NB4 (cell line): ENCODE measurements around the gene SPAAR.

Experiments used
- MYC ChIP-seq: IDR thresholded peaks from 2 replicates; pipeline ENCODE4 v1.6.1; 2011; ENCODE audit warnings: low read depth, low read length
- POLR2A ChIP-seq: IDR thresholded peaks from 2 replicates; pipeline ENCODE4 v1.6.1; 2011; ENCODE audit warnings: mild to moderate bottlenecking; ENCODE audit not compliant: insufficient read length; ENCODE audit errors: extremely low read depth
- TF ChIP-seq, protein P1 (sequence below): IDR thresholded peaks from one replicate; pipeline ENCODE4 v1.5.1; 2012; ENCODE audit warnings: low read depth, low read length
- TF ChIP-seq, protein P2 (sequence below): IDR thresholded peaks from 2 replicates; pipeline ENCODE4 v1.6.1; 2011; ENCODE audit warnings: low read depth, low read length

DNA sequence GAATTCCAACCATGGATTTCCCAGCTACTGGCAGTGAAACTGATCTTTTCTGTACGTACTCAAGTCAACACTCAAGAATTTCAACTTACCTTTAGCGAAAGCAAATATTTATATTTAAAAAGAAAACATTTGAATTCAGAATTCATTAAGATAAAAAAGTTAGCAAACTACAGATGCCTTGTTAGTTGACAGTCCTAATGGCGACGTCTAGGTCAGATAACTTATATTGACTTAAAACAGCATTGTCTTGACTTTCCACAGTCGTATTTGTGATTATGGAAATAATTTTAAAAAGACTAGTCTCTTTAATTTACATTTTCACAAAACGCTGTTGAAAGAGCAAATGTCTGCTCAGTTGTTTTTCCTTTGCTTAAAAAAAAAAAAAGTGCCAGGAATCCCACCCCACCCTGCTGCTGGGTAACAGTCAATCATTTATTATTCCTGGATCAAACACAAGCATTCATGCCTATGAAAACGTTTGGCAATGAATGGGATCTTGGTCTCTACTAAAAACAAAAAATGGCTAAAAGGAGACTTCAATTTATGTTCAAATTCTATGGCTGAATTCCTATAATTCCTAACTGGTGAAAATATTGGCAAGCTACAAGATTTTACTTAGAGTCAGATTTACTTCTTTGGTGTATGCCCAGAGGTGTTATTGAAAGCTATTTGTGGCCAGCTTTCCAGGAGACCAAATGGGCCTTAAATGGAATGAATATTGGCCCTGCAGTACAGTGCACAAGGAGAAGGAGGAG, 26.6 kb downstream of the SPAAR start:
- TF ChIP-seq, protein P1, sequence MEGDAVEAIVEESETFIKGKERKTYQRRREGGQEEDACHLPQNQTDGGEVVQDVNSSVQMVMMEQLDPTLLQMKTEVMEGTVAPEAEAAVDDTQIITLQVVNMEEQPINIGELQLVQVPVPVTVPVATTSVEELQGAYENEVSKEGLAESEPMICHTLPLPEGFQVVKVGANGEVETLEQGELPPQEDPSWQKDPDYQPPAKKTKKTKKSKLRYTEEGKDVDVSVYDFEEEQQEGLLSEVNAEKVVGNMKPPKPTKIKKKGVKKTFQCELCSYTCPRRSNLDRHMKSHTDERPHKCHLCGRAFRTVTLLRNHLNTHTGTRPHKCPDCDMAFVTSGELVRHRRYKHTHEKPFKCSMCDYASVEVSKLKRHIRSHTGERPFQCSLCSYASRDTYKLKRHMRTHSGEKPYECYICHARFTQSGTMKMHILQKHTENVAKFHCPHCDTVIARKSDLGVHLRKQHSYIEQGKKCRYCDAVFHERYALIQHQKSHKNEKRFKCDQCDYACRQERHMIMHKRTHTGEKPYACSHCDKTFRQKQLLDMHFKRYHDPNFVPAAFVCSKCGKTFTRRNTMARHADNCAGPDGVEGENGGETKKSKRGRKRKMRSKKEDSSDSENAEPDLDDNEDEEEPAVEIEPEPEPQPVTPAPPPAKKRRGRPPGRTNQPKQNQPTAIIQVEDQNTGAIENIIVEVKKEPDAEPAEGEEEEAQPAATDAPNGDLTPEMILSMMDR: no peak
- TF ChIP-seq MYC (no peak), POLR2A (no peak)
- TF ChIP-seq, protein P2, sequence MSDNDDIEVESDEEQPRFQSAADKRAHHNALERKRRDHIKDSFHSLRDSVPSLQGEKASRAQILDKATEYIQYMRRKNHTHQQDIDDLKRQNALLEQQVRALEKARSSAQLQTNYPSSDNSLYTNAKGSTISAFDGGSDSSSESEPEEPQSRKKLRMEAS: no peak
